IMR-90 (cell line): Measurements from ENCODE around the gene EXOC6B. TPM values are rescaled to one million over a fixed set of nuclear protein-coding genes. Genes with fewer than 3 reads are reported as not detected.

Source experiments
- ATAC-seq: fragments of 200-7000 bp; cut with Tn5 transposase; 2 replicates; pipeline ENCODE4 v1.9.1; 2020; ENCODE audit warnings: low read depth, mild to moderate bottlenecking, moderate library complexity
- BruUV-seq: library from RNA; stranded (reverse); fragments of 400-500 nt; replicated peaks from 2 replicates; lab custom pipeline; 2021; lab: Mats Ljungman, UMichigan
- CTCF ChIA-PET: fragments of 300-600 bp; formaldehyde crosslinking; extraction: SDS; loops from one replicate; lab custom pipeline; 2021; ENCODE audit warnings: antibody characterized with exemption; lab: Yijun Ruan, JAX
- POLR2A ChIA-PET: fragments of 300-600 bp; sonication (Branson Sonifier 250); formaldehyde crosslinking; loops from one replicate; lab custom pipeline; 2022; ENCODE audit warnings: antibody characterized with exemption; ENCODE audit not compliant: unreplicated experiment; lab: Charles Lee
- DNase-seq: peaks from one replicate; pipeline ENCODE4 v3.0.0; 2013
- H2AFZ ChIP-seq: replicated peaks from 2 replicates; pipeline ENCODE3; 2013; ENCODE audit warnings: low read length, mild to moderate bottlenecking; ENCODE audit not compliant: poor library complexity
- H2AK5ac ChIP-seq: 2 replicates; pipeline ENCODE4 v1.6.1; 2013; ENCODE audit warnings: low read depth, low read length, inconsistent platforms
- H2AK9ac ChIP-seq: replicated peaks from 2 replicates; pipeline ENCODE3; 2013; ENCODE audit warnings: mild to moderate bottlenecking, low read depth, low read length, moderate library complexity; ENCODE audit not compliant: poor library complexity
- H2BK120ac ChIP-seq: 2 replicates; pipeline ENCODE4 v1.6.1; 2013; ENCODE audit warnings: low read depth, low read length, inconsistent platforms
- H2BK15ac ChIP-seq: 3 replicates; pipeline ENCODE4 v1.6.1; 2013; ENCODE audit warnings: low read depth, low read length, inconsistent platforms
- H2BK20ac ChIP-seq: 2 replicates; pipeline ENCODE4 v1.6.1; 2013; ENCODE audit warnings: low read depth, mild to moderate bottlenecking, inconsistent platforms, low read length, moderate library complexity
- H2BK5ac ChIP-seq: 2 replicates; pipeline ENCODE4 v1.6.1; 2013; ENCODE audit warnings: mild to moderate bottlenecking, low read depth, low read length, inconsistent platforms; ENCODE audit not compliant: poor library complexity, severe bottlenecking
- H3K14ac ChIP-seq: replicated peaks from 2 replicates; pipeline ENCODE4 v1.6.1; 2013; ENCODE audit warnings: low read depth, low read length, inconsistent platforms
- H3K18ac ChIP-seq: 2 replicates; pipeline ENCODE4 v1.6.1; 2013; ENCODE audit warnings: low read depth, low read length, control low read depth
- H3K23ac ChIP-seq: 2 replicates; pipeline ENCODE4 v1.6.1; 2013; ENCODE audit warnings: low read depth, low read length, inconsistent platforms
- H3K27ac ChIP-seq: 2 replicates; pipeline ENCODE4 v1.5.1; 2013; ENCODE audit warnings: mild to moderate bottlenecking, control low read depth, low read length; ENCODE audit not compliant: insufficient read depth
- H3K27me3 ChIP-seq: 2 replicates; pipeline ENCODE4 v1.6.1; 2013; ENCODE audit warnings: low read length; ENCODE audit not compliant: control insufficient read depth, insufficient read depth
- H3K36me3 ChIP-seq: 2 replicates; pipeline ENCODE4 v1.6.1; 2013; ENCODE audit warnings: low read length, mixed read lengths; ENCODE audit not compliant: control insufficient read depth, insufficient read depth
- H3K4ac ChIP-seq: 2 replicates; pipeline ENCODE4 v1.6.1; 2013; ENCODE audit warnings: low read depth, low read length, inconsistent platforms
- H3K4me1 ChIP-seq: 2 replicates; pipeline ENCODE4 v1.6.1; 2013; ENCODE audit warnings: low read length, mixed read lengths; ENCODE audit not compliant: control insufficient read depth, insufficient read depth
- H3K4me2 ChIP-seq: 2 replicates; pipeline ENCODE4 v1.6.1; 2013; ENCODE audit warnings: low read depth, mild to moderate bottlenecking, control low read depth, low read length, moderate library complexity
- H3K4me3 ChIP-seq: 2 replicates; pipeline ENCODE4 v1.5.1; 2013; ENCODE audit warnings: low read depth, mild to moderate bottlenecking, control low read depth, low read length, moderate library complexity; ENCODE audit not compliant: insufficient read depth
- H3K56ac ChIP-seq: 2 replicates; pipeline ENCODE4 v1.6.1; 2013; ENCODE audit warnings: low read length, inconsistent platforms; ENCODE audit not compliant: insufficient read depth; ENCODE audit errors: extremely low read depth
- H3K79me1 ChIP-seq, 2 experiments: 2 replicates each; pipeline ENCODE4 v1.6.1; 2013; ENCODE audit warnings: low read length in 2 of 2, inconsistent platforms in 1 of 2, low read depth in 1 of 2
- H3K9ac ChIP-seq: 2 replicates; pipeline ENCODE4 v1.6.1; 2013; ENCODE audit warnings: low read depth, low read length, control low read depth
- H3K9me1 ChIP-seq: 2 replicates; pipeline ENCODE4 v1.6.1; 2013; ENCODE audit warnings: low read length, inconsistent platforms; ENCODE audit not compliant: insufficient read depth
- H3K9me3 ChIP-seq: 2 replicates; pipeline ENCODE4 v1.6.1; 2013; ENCODE audit warnings: low read length; ENCODE audit not compliant: control insufficient read depth, insufficient read depth
- H4K20me1 ChIP-seq: 2 replicates; pipeline ENCODE4 v1.6.1; 2013; ENCODE audit warnings: low read length, inconsistent platforms; ENCODE audit not compliant: insufficient read depth
- H4K5ac ChIP-seq: 2 replicates; pipeline ENCODE4 v1.6.1; 2013; ENCODE audit warnings: mild to moderate bottlenecking, low read depth, low read length, control low read depth
- H4K8ac ChIP-seq, 2 experiments: 2 replicates each; pipeline ENCODE4 v1.6.1; 2013; ENCODE audit warnings: low read depth in 2 of 2, low read length in 2 of 2, control low read depth in 1 of 2, inconsistent platforms in 1 of 2
- H4K91ac ChIP-seq: 2 replicates; pipeline ENCODE4 v1.6.1; 2013; ENCODE audit warnings: low read depth, low read length, inconsistent platforms; ENCODE audit not compliant: insufficient read depth
- BHLHE40 ChIP-seq: fragments of 150-350 bp; IDR thresholded peaks from 2 replicates; pipeline ENCODE4 v1.6.1; 2016; ENCODE audit warnings: mild to moderate bottlenecking, low read depth, low read length
- CEBPB ChIP-seq: IDR thresholded peaks from 2 replicates; pipeline ENCODE4 v1.6.1; 2012; ENCODE audit warnings: low read depth, low read length, improper control_type of control experiment
- CHD1 ChIP-seq: IDR thresholded peaks from 2 replicates; pipeline ENCODE4 v1.6.1; 2012; ENCODE audit warnings: low read depth, low read length, improper control_type of control experiment
- CTCF ChIP-seq: conservative IDR thresholded peaks from 2 replicates; pipeline ENCODE4 v1.5.1; 2012; ENCODE audit warnings: mild to moderate bottlenecking, low read depth, low read length, improper control_type of control experiment
- ELK1 ChIP-seq: fragments of 150-350 bp; IDR thresholded peaks from 2 replicates; pipeline ENCODE4 v1.6.1; 2016; ENCODE audit warnings: low read depth, mild to moderate bottlenecking, low read length, moderate library complexity, borderline replicate concordance
- FOS ChIP-seq: fragments of 150-350 bp; IDR thresholded peaks from 2 replicates; pipeline ENCODE4 v1.6.1; 2016; ENCODE audit warnings: low read depth, low read length
- MAFK ChIP-seq: IDR thresholded peaks from 2 replicates; pipeline ENCODE4 v1.6.1; 2012; ENCODE audit warnings: low read depth, low read length, improper control_type of control experiment
- MAZ ChIP-seq: IDR thresholded peaks from 2 replicates; pipeline ENCODE4 v1.6.1; 2012; ENCODE audit warnings: low read depth, mild to moderate bottlenecking, low read length, improper control_type of control experiment, moderate library complexity, borderline replicate concordance
- MXI1 ChIP-seq: IDR thresholded peaks from 2 replicates; pipeline ENCODE4 v1.6.1; 2012; ENCODE audit warnings: low read depth, mild to moderate bottlenecking, low read length, moderate library complexity, borderline replicate concordance
- NFE2L2 ChIP-seq: fragments of 150-350 bp; IDR thresholded peaks from 2 replicates; pipeline ENCODE4 v1.6.1; 2016; ENCODE audit warnings: low read depth, mild to moderate bottlenecking, low read length
- POLR2A ChIP-seq: IDR thresholded peaks from 2 replicates; pipeline ENCODE4 v1.6.1; 2012; ENCODE audit warnings: mild to moderate bottlenecking, low read depth, low read length
- RAD21 ChIP-seq: IDR thresholded peaks from 2 replicates; pipeline ENCODE4 v1.6.1; 2012; ENCODE audit warnings: low read length, improper control_type of control experiment
- RCOR1 ChIP-seq: IDR thresholded peaks from 2 replicates; pipeline ENCODE4 v1.6.1; 2012; ENCODE audit warnings: mild to moderate bottlenecking, low read length, improper control_type of control experiment; ENCODE audit not compliant: insufficient replicate concordance
- RFX5 ChIP-seq: IDR thresholded peaks from 2 replicates; pipeline ENCODE4 v1.8.0; 2012; ENCODE audit warnings: low read depth, mild to moderate bottlenecking, low read length, moderate library complexity
- SMC3 ChIP-seq: fragments of 150-350 bp; IDR thresholded peaks from 2 replicates; pipeline ENCODE4 v1.6.1; 2016; ENCODE audit warnings: low read depth, mild to moderate bottlenecking, antibody characterized with exemption, low read length, moderate library complexity
- USF2 ChIP-seq: fragments of 150-350 bp; IDR thresholded peaks from 2 replicates; pipeline ENCODE4 v1.6.1; 2017; ENCODE audit warnings: mild to moderate bottlenecking, antibody characterized with exemption, low read length, low read depth
- WGBS, 2 experiments: methylation state at CpG; one replicate each; pipeline versions ENCODE4 v1.1.5 to v1.1.7; 2013; ENCODE audit warnings: missing lambda C conversion rate in 2 of 2; ENCODE audit not compliant: insufficient read length in 1 of 2; ENCODE audit errors: extremely low coverage in 2 of 2; 5-methylcytosine and 5-hydroxymethylcytosine counted together
- dilution Hi-C: fragments of 300-500 bp; cut with HindIII; formaldehyde crosslinking; loops from one replicate; pipeline ENCODE4 v1.14.3; 2018; ENCODE audit warnings: low sequenced_read_pairs; ENCODE audit not compliant: unreplicated experiment
- in situ Hi-C: fragments of 300-500 bp; cut with MboI; formaldehyde crosslinking; loops from 3 replicates; pipeline ENCODE4 v1.14.3; 2019; ENCODE audit warnings: low sequenced_read_pairs, inconsistent platforms, mixed read lengths
- intact Hi-C: fragments of 100-400 bp; cut with micrococcal nuclease; formaldehyde crosslinking; loops from 2 replicates; pipeline ENCODE4 v1.10.0; 2022
- polyA plus RNA-seq, 3 experiments: library from polyadenylated mRNA; depleted of rRNA; stranded (reverse); fragments of >200 nt; gene quantifications; 2 replicates each; pipeline ENCODE4 v1.2.3, GENCODE V29; 2012; ENCODE audit warnings: low replicate concordance in 1 of 3
- total RNA-seq: library from RNA; depleted of rRNA; stranded (reverse); fragments of >200 nt; gene quantifications from 2 replicates; pipeline ENCODE4 v1.2.3, GENCODE V29; 2012

The EXOC6B gene
- total and polyA plus RNA-seq, 2 of the 4 experiments (the other 2 are of a cell fraction): 10.2 to 29.4 TPM

GRCh38 chr2:72649810-72650209 is 176.0 kb downstream of the EXOC6B start:
- Histone ChIP-seq H3K9ac (no peak overlapping the region), H2AK9ac (no peak overlapping the region), H3K18ac (no peak overlapping the region), H3K4me2 (no peak overlapping the region), H2BK20ac (no peak overlapping the region), H3K79me1 (peaks cover 0 to 6% of the 10 kb centered on the region in 2 experiments; a peak in 2 of 4 replicates), H3K9me3 (no peaks in the 10 kb centered on the region), H4K8ac (no peak overlapping the region), H3K27ac (no peak overlapping the region), H2AFZ (no peak overlapping the region), H3K36me3 (no peaks in the 10 kb centered on the region), H3K27me3 (no peaks in the 10 kb centered on the region), H2BK15ac (no peak overlapping the region), H2BK120ac (no peak overlapping the region), H4K91ac (no peak overlapping the region), H3K4ac (no peak overlapping the region), H3K4me3 (no peak overlapping the region), H3K4me1 (no peaks in the 10 kb centered on the region), H2BK5ac (no peak overlapping the region), H3K14ac (no peak overlapping the region), H2AK5ac (no peak overlapping the region), H4K5ac (no peak overlapping the region), H3K56ac (no peak overlapping the region), H3K9me1 (no peaks in the 10 kb centered on the region), H4K20me1 (no peaks in the 10 kb centered on the region), H3K23ac (no peak overlapping the region)
- ChIA-PET POLR2A (no interaction called here), CTCF (no interaction called here)
- no TSS peak for BruUV-seq
- 95% methylated on average over 4 of the region's 6 CpGs; no CpG with 5 or more reads in 1 of the 2 experiments for WGBS, 2 experiments
- DNase-seq (no peak), ATAC-seq (no peak)
- dilution Hi-C loops (no loop called here), in situ Hi-C loops (no loop called here), intact Hi-C loops (no loop called here)
- TF ChIP-seq CEBPB: no peak
- no peak for TF ChIP-seq FOS
- no peak for TF ChIP-seq NFE2L2
- TF ChIP-seq MAFK: no peak
- no peak for TF ChIP-seq USF2
- no peak for TF ChIP-seq MAZ
- TF ChIP-seq RAD21: no peak
- no peak for TF ChIP-seq ELK1
- no peak for TF ChIP-seq MXI1
- TF ChIP-seq SMC3: no peak
- TF ChIP-seq BHLHE40: no peak
- no peak for TF ChIP-seq RFX5
- TF ChIP-seq CHD1: no peak
- no peak for TF ChIP-seq RCOR1
- TF ChIP-seq CTCF: no peak
- no peak for TF ChIP-seq POLR2A
